Activated CD8-positive, alpha-beta T cell treated with anti-CD3 and anti-CD28 coated beads for 36 hours (primary cell): ENCODE data around the gene GLIS2. TPM values are rescaled to one million over a fixed set of nuclear protein-coding genes. Genes with fewer than 3 reads are reported as not detected.
A peak's percentile ranks its signal among the peaks of the same experiment; 100 is the strongest.
"Not testable (repeated sequence)": the region's sequence is repeated elsewhere in the genome, so short reads cannot be mapped to it uniquely, and the experiment has no call there.

ENCODE experiments used
- ATAC-seq: fragments of 200-7000 bp; cut with Tn5 transposase; one replicate; pipeline ENCODE4 v1.10.0; 2021; ENCODE audit warnings: mild to moderate bottlenecking, moderate library complexity
- CTCF ChIA-PET: fragments of 350-600 bp; sonication (Branson Sonifier 250); formaldehyde crosslinking; loops from one replicate; lab custom pipeline; 2021; ENCODE audit warnings: antibody characterized with exemption; lab: Charles Lee
- POLR2A ChIA-PET: fragments of 350-600 bp; sonication (Branson Sonifier 250); formaldehyde crosslinking; loops from one replicate; lab custom pipeline; 2021; ENCODE audit warnings: antibody characterized with exemption; lab: Charles Lee
- DNase-seq: peaks from one replicate; pipeline ENCODE4 v3.0.0-alpha.2; 2020
- H3K27ac Mint-ChIP-seq: one replicate; pipeline ENCODE4 v1.8.0; 2021; ENCODE audit warnings: mild to moderate bottlenecking, mixed read lengths
- H3K27me3 Mint-ChIP-seq: one replicate; pipeline ENCODE4 v1.8.0; 2021; ENCODE audit warnings: mixed read lengths
- H3K36me3 Mint-ChIP-seq: one replicate; pipeline ENCODE4 v1.8.0; 2021; ENCODE audit warnings: low read depth, mixed read lengths
- H3K4me1 Mint-ChIP-seq: one replicate; pipeline ENCODE4 v1.8.0; 2021; ENCODE audit warnings: low read depth, mixed read lengths
- H3K4me3 Mint-ChIP-seq: one replicate; pipeline ENCODE4 v1.8.0; 2021; ENCODE audit warnings: mild to moderate bottlenecking, moderate library complexity, mixed read lengths
- H3K9me3 Mint-ChIP-seq: one replicate; pipeline ENCODE4 v1.8.0; 2021; ENCODE audit warnings: mixed read lengths
- CTCF ChIP-seq: fragments of 200-600 bp; IDR thresholded peaks from one replicate; pipeline ENCODE4 v1.8.0; 2022; ENCODE audit warnings: antibody characterized with exemption, mild to moderate bottlenecking
- intact Hi-C: fragments of 100-400 bp; cut with micrococcal nuclease; formaldehyde crosslinking; loops from one replicate; pipeline ENCODE4 v1.10.0; 2022
- total RNA-seq, 2 experiments: library from RNA; stranded (reverse); gene quantifications; one replicate each; pipeline ENCODE4 v1.2.3, GENCODE V29; 2021

GLIS2 gene
- total RNA-seq, 2 experiments from 2014 or later, result 0.49 to 0.77 TPM

- intact Hi-C loops, result no loop called here
- POLR2A ChIA-PET, result interaction anchor here (1.0 kb wide), 1 partner anchor 10 kb away, joined by 6 read pairs; no protein-coding TSS in a partner anchor
- no peak for DNase-seq
- no peaks in the 10 kb centered on the region for H3K36me3 Mint-ChIP-seq
- TF ChIP-seq CTCF, result no peak
- H3K27ac Mint-ChIP-seq, result no peak overlapping the region
- ATAC-seq, result no peak
- no peaks in the 10 kb centered on the region for H3K27me3 Mint-ChIP-seq
- H3K4me3 Mint-ChIP-seq, result no peak overlapping the region
- no peaks in the 10 kb centered on the region for H3K9me3 Mint-ChIP-seq
- peaks cover 6% of the 10 kb centered on the region for H3K4me1 Mint-ChIP-seq
- CTCF ChIA-PET, result interaction anchor here (0.8 to 1.4 kb wide), 2 partner anchors 51 to 66 kb away, joined by 3 to 4 read pairs; no protein-coding TSS in a partner anchor
Measured at GRCh38 chr16:4339909-4340308, 24.0 kb downstream of the GLIS2 start.

- TF ChIP-seq CTCF, result no peak
- Mint-ChIP-seq H3K4me1 (peaks cover 6% of the 10 kb centered on the region), H3K27ac (no peak overlapping the region), H3K9me3 (no peaks in the 10 kb centered on the region), H3K27me3 (no peaks in the 10 kb centered on the region), H3K36me3 (no peaks in the 10 kb centered on the region), H3K4me3 (no peak overlapping the region)
- ATAC-seq (no peak), DNase-seq (no peak)
- ChIA-PET CTCF (interaction anchor here (0.8 to 1.9 kb wide), 3 partner anchors 51 to 80 kb away, joined by 3 to 5 read pairs (median 4); no protein-coding TSS in a partner anchor), POLR2A (interaction anchor here (1.0 kb wide), 1 partner anchor 9 kb away, joined by 6 read pairs; no protein-coding TSS in a partner anchor)
- intact Hi-C loops, result no loop called here
Measured at GRCh38 chr16:4340443-4340842, 24.6 kb downstream of the GLIS2 start.

- H3K27me3 Mint-ChIP-seq, result no peaks in the 10 kb centered on the region
- POLR2A ChIA-PET, result interaction anchor here (0.5 to 1.0 kb wide), 3 partner anchors 9 to 64 kb away, joined by 3 to 4 read pairs (median 3); partner anchors contain the start of gene PAM16
Measured at GRCh38 chr16:4341250-4341649, 25.4 kb downstream of the GLIS2 start.

GRCh38 chr16:4342866-4343744, 27.2 kb downstream of the GLIS2 start:
- peaks cover under 1% of the 10 kb centered on the region for H3K36me3 Mint-ChIP-seq
- DNase-seq (no peak), ATAC-seq (no peak)
- H3K4me3 Mint-ChIP-seq, result no peak overlapping the region
- peak overlapping the region; percentile 49 for H3K27ac Mint-ChIP-seq
- TF ChIP-seq CTCF, result no peak
- H3K27me3 Mint-ChIP-seq, result no peaks in the 10 kb centered on the region
- peaks cover 20% of the 10 kb centered on the region for H3K4me1 Mint-ChIP-seq
- ChIA-PET CTCF (interaction anchor here (1.0 kb wide), 1 partner anchor 11 kb away, joined by 3 read pairs; no protein-coding TSS in a partner anchor), POLR2A (no interaction called here)
- H3K9me3 Mint-ChIP-seq, result no peaks in the 10 kb centered on the region
- intact Hi-C loops, result no loop called here

More at GRCh38 chr16:4341250-4341649, 25.4 kb downstream of the GLIS2 start:
- no peak overlapping the region for H3K4me3 Mint-ChIP-seq
- peaks cover 8% of the 10 kb centered on the region for H3K4me1 Mint-ChIP-seq
- no peak for TF ChIP-seq CTCF
- H3K27ac Mint-ChIP-seq, result no peak overlapping the region
- no peaks in the 10 kb centered on the region for H3K36me3 Mint-ChIP-seq
- DNase-seq (no peak), ATAC-seq (no peak)
- intact Hi-C loops, result no loop called here
- CTCF ChIA-PET, result interaction anchor here (0.9 to 1.9 kb wide), 4 partner anchors 11 to 81 kb away, joined by 3 to 5 read pairs (median 4); no protein-coding TSS in a partner anchor
- no peaks in the 10 kb centered on the region for H3K9me3 Mint-ChIP-seq

- H3K27ac Mint-ChIP-seq, H3K4me3 Mint-ChIP-seq, CTCF ChIA-PET, H3K36me3 Mint-ChIP-seq, H3K9me3 Mint-ChIP-seq, H3K27me3 Mint-ChIP-seq, POLR2A ChIA-PET, DNase-seq, ATAC-seq, intact Hi-C loops: not testable (repeated sequence)
- H3K4me1 Mint-ChIP-seq, result peaks cover 24% of the 10 kb centered on the region
Measured at GRCh38 chr16:4344300-4344982, 28.6 kb downstream of the GLIS2 start.
